Astrocyte (in vitro differentiated cells and primary cell): ENCODE results near the gene C15orf39. TPM values are rescaled to one million over a fixed set of nuclear protein-coding genes. Genes with fewer than 3 reads are reported as not detected.

Experiments
- DNase-seq: peaks from one replicate; pipeline ENCODE4 v3.0.0-alpha.2; 2010; ENCODE audit warnings: low read depth
- FAIRE-seq: peaks from 2 replicates; lab custom pipeline; 2011; peaks lifted over from hg19 to GRCh38; lab: Jason Lieb, UNC
- H2AFZ ChIP-seq: 2 replicates; pipeline ENCODE4 v1.6.0; 2012; ENCODE audit warnings: low read depth, low read length, inconsistent platforms
- H3K27ac ChIP-seq: 2 replicates; pipeline ENCODE4 v1.5.1; 2011; ENCODE audit warnings: low read depth, low read length, inconsistent platforms
- H3K27me3 ChIP-seq: 2 replicates; pipeline ENCODE4 v1.6.0; 2011; ENCODE audit warnings: low read length, inconsistent platforms; ENCODE audit not compliant: insufficient read depth
- H3K36me3 ChIP-seq: 2 replicates; pipeline ENCODE4 v1.5.1; 2011; ENCODE audit warnings: low read length, inconsistent platforms; ENCODE audit not compliant: insufficient read depth
- H3K4me1 ChIP-seq: 2 replicates; pipeline ENCODE4 v1.5.1; 2011; ENCODE audit warnings: low read length, inconsistent platforms; ENCODE audit not compliant: insufficient read depth
- H3K4me2 ChIP-seq: 2 replicates; pipeline ENCODE4 v1.6.0; 2012; ENCODE audit warnings: low read length, inconsistent platforms
- H3K4me3 ChIP-seq: 2 replicates; pipeline ENCODE4 v1.5.1; 2011; ENCODE audit warnings: low read depth, mild to moderate bottlenecking, low read length, inconsistent platforms; ENCODE audit not compliant: insufficient read depth
- H3K79me2 ChIP-seq: 2 replicates; pipeline ENCODE4 v1.6.0; 2012; ENCODE audit warnings: mild to moderate bottlenecking, low read length, inconsistent platforms; ENCODE audit not compliant: insufficient read depth
- H3K9ac ChIP-seq: 2 replicates; pipeline ENCODE4 v1.6.0; 2012; ENCODE audit warnings: mild to moderate bottlenecking, low read length, inconsistent platforms
- H3K9me3 ChIP-seq: 2 replicates; pipeline ENCODE4 v1.5.1; 2012; ENCODE audit warnings: low read depth, mild to moderate bottlenecking, low read length, inconsistent platforms; ENCODE audit not compliant: insufficient read depth
- H4K20me1 ChIP-seq: 2 replicates; pipeline ENCODE4 v1.6.0; 2012; ENCODE audit warnings: low read length, inconsistent platforms; ENCODE audit not compliant: insufficient read depth
- H3K27ac Mint-ChIP-seq: one replicate; pipeline ENCODE4 v1.8.0; 2021; ENCODE audit warnings: mild to moderate bottlenecking, mixed read lengths; ENCODE audit not compliant: unreplicated experiment
- H3K27me3 Mint-ChIP-seq: one replicate; pipeline ENCODE4 v1.8.0; 2021; ENCODE audit warnings: low read depth, mixed read lengths; ENCODE audit not compliant: unreplicated experiment
- H3K36me3 Mint-ChIP-seq: one replicate; pipeline ENCODE4 v1.8.0; 2021; ENCODE audit warnings: low read depth, mixed read lengths; ENCODE audit not compliant: unreplicated experiment
- H3K4me1 Mint-ChIP-seq: one replicate; pipeline ENCODE4 v1.8.0; 2021; ENCODE audit warnings: low read depth, mixed read lengths; ENCODE audit not compliant: unreplicated experiment
- H3K4me3 Mint-ChIP-seq: one replicate; pipeline ENCODE4 v1.8.0; 2021; ENCODE audit warnings: mild to moderate bottlenecking, moderate library complexity, mixed read lengths; ENCODE audit not compliant: unreplicated experiment
- H3K9me3 Mint-ChIP-seq: one replicate; pipeline ENCODE4 v1.8.0; 2021; ENCODE audit warnings: mild to moderate bottlenecking, mixed read lengths; ENCODE audit not compliant: unreplicated experiment
- EZH2 ChIP-seq: IDR thresholded peaks from 2 replicates; pipeline ENCODE4 v1.6.1; 2012; ENCODE audit warnings: mild to moderate bottlenecking, low read length, inconsistent platforms; ENCODE audit not compliant: insufficient read depth
- total RNA-seq: library from RNA; stranded (reverse); gene quantifications from 2 replicates; pipeline ENCODE4 v1.2.1, GENCODE V29; 2021
- TF ChIP-seq, protein P1 (sequence below): IDR thresholded peaks from 2 replicates; pipeline ENCODE4 v1.5.1; 2011; ENCODE audit warnings: low read depth, mild to moderate bottlenecking, inconsistent platforms, low read length, moderate library complexity; ENCODE audit not compliant: insufficient read depth

Gene C15orf39
- total RNA-seq, 1 donor from 2014 or later = 21.8 TPM

DNA sequence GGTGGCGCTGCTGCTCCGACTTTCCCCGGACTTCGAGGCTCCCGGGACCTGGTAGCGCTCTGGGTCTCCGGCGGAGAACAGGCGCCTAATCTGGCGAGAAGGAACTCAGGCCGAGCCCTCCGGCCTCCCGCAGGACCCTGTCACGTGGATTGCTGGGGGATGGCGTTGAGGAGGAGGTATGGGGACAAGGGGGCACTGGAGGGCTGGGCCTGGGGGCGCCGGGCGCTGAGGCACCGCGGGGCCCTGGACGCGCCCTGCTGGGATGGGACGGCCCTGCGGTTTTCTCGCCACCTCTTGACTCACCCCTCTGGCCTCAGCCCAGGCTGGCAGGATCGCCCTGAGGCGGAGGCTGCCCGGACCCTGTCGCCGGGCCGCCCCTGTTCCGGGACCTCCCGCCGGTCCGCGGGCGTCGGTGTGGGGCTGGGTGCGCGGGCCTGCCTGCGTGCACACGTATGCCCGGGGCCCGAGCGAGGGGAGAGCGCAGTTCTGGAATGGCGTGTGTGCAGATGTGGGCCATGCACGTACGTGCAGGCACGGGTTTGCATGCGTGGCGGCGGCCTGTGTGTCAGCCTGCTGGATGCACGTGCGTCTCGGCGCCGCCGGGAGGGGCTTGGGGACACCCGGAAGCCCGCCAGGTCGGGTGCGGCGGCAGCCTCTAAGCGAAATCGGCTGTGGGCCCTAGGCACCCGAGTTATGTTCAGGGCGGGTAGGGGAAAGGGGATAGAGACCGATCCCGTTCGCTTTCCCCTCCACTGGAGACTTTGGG is 752 bp downstream of the C15orf39 start:
- Histone ChIP-seq H3K9me3 (no peaks in the 10 kb centered on the region), H3K36me3 (no peaks in the 10 kb centered on the region), H3K27ac (peak overlapping the region; percentile 81), H3K4me1 (peaks cover 19% of the 10 kb centered on the region), H3K79me2 (peaks cover 39% of the 10 kb centered on the region), H3K4me3 (peak overlapping the region; percentile 86), H2AFZ (peak overlapping the region; percentile 91), H3K9ac (peak overlapping the region; percentile 97), H4K20me1 (peaks cover 52% of the 10 kb centered on the region), H3K4me2 (peak overlapping the region; percentile 98), H3K27me3 (peaks cover 22% of the 10 kb centered on the region)
- TF ChIP-seq, protein P1, sequence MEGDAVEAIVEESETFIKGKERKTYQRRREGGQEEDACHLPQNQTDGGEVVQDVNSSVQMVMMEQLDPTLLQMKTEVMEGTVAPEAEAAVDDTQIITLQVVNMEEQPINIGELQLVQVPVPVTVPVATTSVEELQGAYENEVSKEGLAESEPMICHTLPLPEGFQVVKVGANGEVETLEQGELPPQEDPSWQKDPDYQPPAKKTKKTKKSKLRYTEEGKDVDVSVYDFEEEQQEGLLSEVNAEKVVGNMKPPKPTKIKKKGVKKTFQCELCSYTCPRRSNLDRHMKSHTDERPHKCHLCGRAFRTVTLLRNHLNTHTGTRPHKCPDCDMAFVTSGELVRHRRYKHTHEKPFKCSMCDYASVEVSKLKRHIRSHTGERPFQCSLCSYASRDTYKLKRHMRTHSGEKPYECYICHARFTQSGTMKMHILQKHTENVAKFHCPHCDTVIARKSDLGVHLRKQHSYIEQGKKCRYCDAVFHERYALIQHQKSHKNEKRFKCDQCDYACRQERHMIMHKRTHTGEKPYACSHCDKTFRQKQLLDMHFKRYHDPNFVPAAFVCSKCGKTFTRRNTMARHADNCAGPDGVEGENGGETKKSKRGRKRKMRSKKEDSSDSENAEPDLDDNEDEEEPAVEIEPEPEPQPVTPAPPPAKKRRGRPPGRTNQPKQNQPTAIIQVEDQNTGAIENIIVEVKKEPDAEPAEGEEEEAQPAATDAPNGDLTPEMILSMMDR = no peak
- TF ChIP-seq EZH2 = no peak
- Mint-ChIP-seq H3K27ac (peak overlapping the region; percentile 84), H3K9me3 (peaks cover 2% of the 10 kb centered on the region), H3K4me1 (peaks cover 26% of the 10 kb centered on the region), H3K36me3 (no peaks in the 10 kb centered on the region), H3K27me3 (peaks cover 17% of the 10 kb centered on the region), H3K4me3 (peak overlapping the region; percentile 90)
- peak; percentile 47 for DNase-seq
- FAIRE-seq = no peak

DNA sequence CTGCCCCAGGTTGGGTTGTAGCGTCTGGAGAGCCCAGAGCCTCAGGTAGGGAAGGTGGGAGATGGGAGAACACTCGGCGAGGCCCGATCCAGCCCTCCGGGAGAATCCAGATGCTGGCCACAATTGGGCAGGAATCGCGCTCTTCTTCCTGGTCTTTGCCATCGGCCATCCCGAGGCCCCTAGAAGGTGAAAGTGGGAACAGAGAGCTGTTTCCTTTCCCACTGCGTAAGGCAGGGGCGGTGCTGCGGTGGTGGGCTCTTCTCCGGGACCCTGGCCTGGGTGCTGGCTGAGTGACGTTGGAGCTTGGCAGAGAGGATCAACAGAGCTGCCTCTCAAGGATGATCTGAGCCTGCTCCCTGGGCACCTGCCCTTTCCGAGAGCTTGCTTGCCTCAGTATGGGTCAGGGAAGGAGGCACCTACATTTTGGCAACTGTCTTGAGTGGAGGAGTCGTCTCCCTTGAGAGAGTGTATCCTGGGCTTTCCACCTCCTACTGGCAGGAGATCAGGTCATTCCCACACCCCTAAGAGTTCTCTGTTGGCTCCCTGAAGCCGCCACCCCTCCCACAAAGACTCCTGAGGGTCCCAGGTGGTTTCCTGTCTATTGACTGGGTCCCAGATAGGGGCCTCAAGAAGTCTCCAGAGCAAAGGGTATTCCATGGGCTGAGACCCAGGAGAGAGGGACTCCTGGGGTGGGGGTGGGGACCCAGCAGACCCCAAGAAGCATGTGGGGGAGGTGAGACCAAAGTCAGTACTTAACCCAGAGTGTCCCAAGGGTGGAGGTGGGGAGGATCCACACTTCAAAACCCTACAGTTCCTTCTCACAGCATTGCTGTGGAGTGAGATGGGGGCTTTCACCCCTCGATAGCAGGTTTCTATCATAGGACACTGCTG is 1.6 kb downstream of the C15orf39 start:
- Histone ChIP-seq H4K20me1 (peaks cover 61% of the 10 kb centered on the region), H3K9ac (peak overlapping the region; percentile 97), H3K36me3 (no peaks in the 10 kb centered on the region), H3K27ac (peak overlapping the region; percentile 52), H3K9me3 (no peaks in the 10 kb centered on the region), H2AFZ (peak overlapping the region; percentile 91), H3K4me2 (peak overlapping the region; percentile 98), H3K4me3 (peak overlapping the region; percentile 86), H3K27me3 (peaks cover 22% of the 10 kb centered on the region), H3K79me2 (peaks cover 47% of the 10 kb centered on the region), H3K4me1 (peaks cover 19% of the 10 kb centered on the region)
- Mint-ChIP-seq H3K9me3 (peaks cover 2% of the 10 kb centered on the region), H3K27ac (peak overlapping the region; percentile 84), H3K27me3 (peaks cover 12% of the 10 kb centered on the region), H3K4me3 (peak overlapping the region; percentile 90), H3K36me3 (no peaks in the 10 kb centered on the region), H3K4me1 (peaks cover 26% of the 10 kb centered on the region)
- no peak for DNase-seq
- TF ChIP-seq, protein P1 = no peak
- TF ChIP-seq EZH2 = no peak
- no peak for FAIRE-seq
